WTC11 (cell line): ENCODE results near the gene LHPP. TPM values are rescaled to one million over a fixed set of nuclear protein-coding genes. Genes with fewer than 3 reads are reported as not detected.

Experiments used
- ATAC-seq: fragments of 200-7000 bp; cut with Tn5 transposase; 2 replicates; pipeline ENCODE4 v1.10.0; 2021; ENCODE audit warnings: mild to moderate bottlenecking, moderate library complexity
- CTCF ChIA-PET: fragments of 300-600 bp; sonication (Branson Sonifier 250); formaldehyde crosslinking; loops from one replicate; lab custom pipeline; 2021; ENCODE audit warnings: antibody characterized with exemption; lab: Charles Lee
- POLR2A ChIA-PET: fragments of 350-600 bp; sonication (Branson Sonifier 250); formaldehyde crosslinking; loops from one replicate; lab custom pipeline; 2021; ENCODE audit warnings: antibody characterized with exemption; lab: Charles Lee
- DNase-seq: peaks from one replicate; pipeline ENCODE4 v3.0.0; 2021; ENCODE audit warnings: low spot score
- H3K27ac Mint-ChIP-seq: 2 replicates; pipeline ENCODE4 v1.8.0; 2021; ENCODE audit warnings: mixed read lengths
- H3K27me3 Mint-ChIP-seq: 2 replicates; pipeline ENCODE4 v1.8.0; 2021; ENCODE audit warnings: low read depth, mild to moderate bottlenecking, moderate library complexity, mixed read lengths
- H3K36me3 Mint-ChIP-seq: 2 replicates; pipeline ENCODE4 v1.8.0; 2021; ENCODE audit warnings: mixed read lengths
- H3K4me1 Mint-ChIP-seq: 2 replicates; pipeline ENCODE4 v1.8.0; 2022; ENCODE audit warnings: mixed read lengths
- H3K4me3 Mint-ChIP-seq: 2 replicates; pipeline ENCODE4 v1.8.0; 2021; ENCODE audit warnings: mild to moderate bottlenecking, moderate library complexity, mixed read lengths
- H3K9me3 Mint-ChIP-seq: 2 replicates; pipeline ENCODE4 v1.8.0; 2021; ENCODE audit warnings: mixed read lengths
- IRF2 ChIP-seq: sonication (generic); formaldehyde crosslinking; IDR thresholded peaks from 2 replicates; pipeline ENCODE4 v1.8.0; 2022; ENCODE audit warnings: low read depth, missing genetic modification reagents, borderline replicate concordance
- JAZF1 ChIP-seq: fragments of 250-450 bp; sonication (Bioruptor Pico); IDR thresholded peaks from 2 replicates; pipeline ENCODE4 v1.9.0; 2021; ENCODE audit warnings: moderate library complexity, mild to moderate bottlenecking, inconsistent platforms
- KAT7 ChIP-seq: sonication (generic); formaldehyde crosslinking; IDR thresholded peaks from 2 replicates; pipeline ENCODE4 v1.8.1; 2023; ENCODE audit warnings: missing genetic modification reagents, mild to moderate bottlenecking, borderline replicate concordance
- NR3C1 ChIP-seq: sonication (generic); formaldehyde crosslinking; conservative IDR thresholded peaks from 2 replicates; pipeline ENCODE4 v1.8.1; 2023; ENCODE audit warnings: low read depth, mild to moderate bottlenecking, missing genetic modification reagents
- OVOL2 ChIP-seq: fragments of 250-450 bp; sonication (Bioruptor Pico); IDR thresholded peaks from 2 replicates; pipeline ENCODE4 v1.9.0; 2021; ENCODE audit warnings: mild to moderate bottlenecking, borderline replicate concordance
- RELA ChIP-seq: sonication (generic); formaldehyde crosslinking; IDR thresholded peaks from 2 replicates; pipeline ENCODE4 v1.8.1; 2022; ENCODE audit warnings: missing genetic modification reagents, mild to moderate bottlenecking, borderline replicate concordance
- STAT6 ChIP-seq: sonication (generic); formaldehyde crosslinking; conservative IDR thresholded peaks from 2 replicates; pipeline ENCODE4 v1.8.1; 2023; ENCODE audit warnings: mild to moderate bottlenecking, low read depth, missing genetic modification reagents, moderate library complexity
- TEAD1 ChIP-seq: sonication (generic); formaldehyde crosslinking; IDR thresholded peaks from 2 replicates; pipeline ENCODE4 v1.8.0; 2022; ENCODE audit warnings: mild to moderate bottlenecking, missing genetic modification reagents
- ZMAT4 ChIP-seq: fragments of 250-450 bp; sonication (Bioruptor Pico); IDR thresholded peaks from 2 replicates; pipeline ENCODE4 v1.9.0; 2021; ENCODE audit warnings: mild to moderate bottlenecking
- ZNF317 ChIP-seq: sonication (generic); formaldehyde crosslinking; IDR thresholded peaks from 2 replicates; pipeline ENCODE4 v1.8.1; 2023; ENCODE audit warnings: low read depth, mild to moderate bottlenecking, moderate library complexity, missing genetic modification reagents, borderline replicate concordance
- ZNF396 ChIP-seq: fragments of 250-450 bp; sonication (Bioruptor Pico); IDR thresholded peaks from 2 replicates; pipeline ENCODE4 v1.8.0; 2021; ENCODE audit warnings: mild to moderate bottlenecking, moderate library complexity, borderline replicate concordance
- total RNA-seq: library from RNA; stranded (reverse); gene quantifications from 3 replicates; pipeline ENCODE4 v1.2.3, GENCODE V29; 2021
- TF ChIP-seq, protein P1 (sequence below): sonication (generic); formaldehyde crosslinking; IDR thresholded peaks from 2 replicates; pipeline ENCODE4 v1.8.0; 2022; ENCODE audit warnings: mild to moderate bottlenecking, missing genetic modification reagents
- TF ChIP-seq, protein P2 (sequence below): sonication (generic); formaldehyde crosslinking; IDR thresholded peaks from 2 replicates; pipeline ENCODE4 v1.8.1; 2022; ENCODE audit warnings: missing genetic modification reagents, borderline replicate concordance
- TF ChIP-seq, protein P3 (sequence below): sonication (generic); formaldehyde crosslinking; IDR thresholded peaks from 2 replicates; pipeline ENCODE4 v1.8.1; 2023; ENCODE audit warnings: mild to moderate bottlenecking, missing genetic modification reagents, moderate library complexity

Gene LHPP
- total RNA-seq, 1 experiment from 2014 or later = 33.2 TPM

- 0 out of 2 replicates have a peak, but pooled peaks cover 2% of the 10 kb centered on the region for H3K36me3 Mint-ChIP-seq
- TF ChIP-seq TEAD1 = peak; percentile 60; the same call in 1 of the 2 replicates
- TF ChIP-seq ZNF317 (CRISPR knock-in tag) = no peak
- peak overlapping the region; percentile 92 for H3K27ac Mint-ChIP-seq
- POLR2A ChIA-PET = no interaction called here
- H3K4me1 Mint-ChIP-seq = peaks cover 65% of the 10 kb centered on the region
- H3K27me3 Mint-ChIP-seq = peaks cover 2% of the 10 kb centered on the region; the same call in 1 of the 2 replicates
- CTCF ChIA-PET = interaction anchor here (0.7 to 1.8 kb wide), 4 partner anchors 16 to 77 kb away, joined by 3 to 7 read pairs (median 4); partner anchors contain the start of genes NKX1-2 and OAT
- H3K9me3 Mint-ChIP-seq = no peaks in the 10 kb centered on the region
- H3K4me3 Mint-ChIP-seq = peak overlapping the region; percentile 46
- ATAC-seq (no peak), DNase-seq (no peak)
Observed at GRCh38 chr10:124465777-124466488, 4.3 kb downstream of the LHPP start.

DNA sequence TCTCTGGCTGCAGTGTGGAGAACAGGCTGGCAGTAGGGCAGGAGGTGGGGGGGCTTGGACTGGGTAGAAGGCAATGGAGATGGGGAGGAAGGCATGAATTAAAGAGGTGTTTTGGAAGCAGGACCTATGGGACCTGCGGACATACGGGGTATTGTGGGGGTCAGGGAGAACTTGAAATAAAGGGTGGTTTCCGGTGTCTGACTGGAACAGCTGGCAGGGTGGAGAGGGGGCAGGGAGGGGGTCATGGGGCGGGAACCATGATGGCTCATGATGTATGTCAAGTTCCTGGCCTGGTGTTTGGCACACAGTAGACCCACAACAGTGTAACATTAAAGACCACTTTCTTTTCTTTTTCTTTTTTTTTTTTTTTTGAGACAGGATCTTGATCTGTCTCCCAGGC lies 5.5 kb downstream of the LHPP start:
- Mint-ChIP-seq H3K4me1 (peaks cover 67% of the 10 kb centered on the region), H3K9me3 (no peaks in the 10 kb centered on the region), H3K4me3 (no peak overlapping the region), H3K27me3 (no peaks in the 10 kb centered on the region), H3K27ac (peak overlapping the region; percentile 74; the same call in 1 of the 2 replicates), H3K36me3 (0 out of 2 replicates have a peak, but pooled peaks cover 2% of the 10 kb centered on the region)
- ATAC-seq = no peak
- CTCF ChIA-PET = interaction anchor here (0.6 kb wide), 1 partner anchor 63 kb away, joined by 3 read pairs; no protein-coding TSS in a partner anchor
- no peak for TF ChIP-seq OVOL2
- no peak for TF ChIP-seq ZMAT4 (CRISPR knock-in tag)
- no peak for TF ChIP-seq IRF2
- no peak for TF ChIP-seq JAZF1 (CRISPR knock-in tag)
- TF ChIP-seq, protein P1, sequence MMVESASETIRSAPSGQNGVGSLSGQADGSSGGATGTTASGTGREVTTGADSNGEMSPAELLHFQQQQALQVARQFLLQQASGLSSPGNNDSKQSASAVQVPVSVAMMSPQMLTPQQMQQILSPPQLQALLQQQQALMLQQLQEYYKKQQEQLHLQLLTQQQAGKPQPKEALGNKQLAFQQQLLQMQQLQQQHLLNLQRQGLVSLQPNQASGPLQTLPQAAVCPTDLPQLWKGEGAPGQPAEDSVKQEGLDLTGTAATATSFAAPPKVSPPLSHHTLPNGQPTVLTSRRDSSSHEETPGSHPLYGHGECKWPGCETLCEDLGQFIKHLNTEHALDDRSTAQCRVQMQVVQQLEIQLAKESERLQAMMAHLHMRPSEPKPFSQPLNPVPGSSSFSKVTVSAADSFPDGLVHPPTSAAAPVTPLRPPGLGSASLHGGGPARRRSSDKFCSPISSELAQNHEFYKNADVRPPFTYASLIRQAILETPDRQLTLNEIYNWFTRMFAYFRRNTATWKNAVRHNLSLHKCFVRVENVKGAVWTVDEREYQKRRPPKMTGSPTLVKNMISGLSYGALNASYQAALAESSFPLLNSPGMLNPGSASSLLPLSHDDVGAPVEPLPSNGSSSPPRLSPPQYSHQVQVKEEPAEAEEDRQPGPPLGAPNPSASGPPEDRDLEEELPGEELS (CRISPR knock-in tag) = no peak
- TF ChIP-seq, protein P2, sequence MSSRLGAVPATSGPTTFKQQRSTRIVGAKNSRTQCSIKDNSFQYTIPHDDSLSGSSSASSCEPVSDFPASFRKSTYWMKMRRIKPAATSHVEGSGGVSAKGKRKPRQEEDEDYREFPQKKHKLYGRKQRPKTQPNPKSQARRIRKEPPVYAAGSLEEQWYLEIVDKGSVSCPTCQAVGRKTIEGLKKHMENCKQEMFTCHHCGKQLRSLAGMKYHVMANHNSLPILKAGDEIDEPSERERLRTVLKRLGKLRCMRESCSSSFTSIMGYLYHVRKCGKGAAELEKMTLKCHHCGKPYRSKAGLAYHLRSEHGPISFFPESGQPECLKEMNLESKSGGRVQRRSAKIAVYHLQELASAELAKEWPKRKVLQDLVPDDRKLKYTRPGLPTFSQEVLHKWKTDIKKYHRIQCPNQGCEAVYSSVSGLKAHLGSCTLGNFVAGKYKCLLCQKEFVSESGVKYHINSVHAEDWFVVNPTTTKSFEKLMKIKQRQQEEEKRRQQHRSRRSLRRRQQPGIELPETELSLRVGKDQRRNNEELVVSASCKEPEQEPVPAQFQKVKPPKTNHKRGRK (CRISPR knock-in tag) = no peak
- no peak for TF ChIP-seq KAT7 (CRISPR knock-in tag)
- no peak for TF ChIP-seq STAT6 (CRISPR knock-in tag)
- TF ChIP-seq RELA (CRISPR knock-in tag) = no peak
- TF ChIP-seq NR3C1 = no peak
- TF ChIP-seq, protein P3, sequence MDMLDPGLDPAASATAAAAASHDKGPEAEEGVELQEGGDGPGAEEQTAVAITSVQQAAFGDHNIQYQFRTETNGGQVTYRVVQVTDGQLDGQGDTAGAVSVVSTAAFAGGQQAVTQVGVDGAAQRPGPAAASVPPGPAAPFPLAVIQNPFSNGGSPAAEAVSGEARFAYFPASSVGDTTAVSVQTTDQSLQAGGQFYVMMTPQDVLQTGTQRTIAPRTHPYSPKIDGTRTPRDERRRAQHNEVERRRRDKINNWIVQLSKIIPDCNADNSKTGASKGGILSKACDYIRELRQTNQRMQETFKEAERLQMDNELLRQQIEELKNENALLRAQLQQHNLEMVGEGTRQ = no peak
- no peak for TF ChIP-seq ZNF396 (CRISPR knock-in tag)
- POLR2A ChIA-PET = no interaction called here
- no peak for DNase-seq
